Fibroblast of upper back skin (primary cell): ENCODE measurements around the gene SUFU.

Experiments
- DNase-seq: peaks from one replicate; pipeline ENCODE4 v3.0.0-alpha.2; 2013

SUFU gene

DNA sequence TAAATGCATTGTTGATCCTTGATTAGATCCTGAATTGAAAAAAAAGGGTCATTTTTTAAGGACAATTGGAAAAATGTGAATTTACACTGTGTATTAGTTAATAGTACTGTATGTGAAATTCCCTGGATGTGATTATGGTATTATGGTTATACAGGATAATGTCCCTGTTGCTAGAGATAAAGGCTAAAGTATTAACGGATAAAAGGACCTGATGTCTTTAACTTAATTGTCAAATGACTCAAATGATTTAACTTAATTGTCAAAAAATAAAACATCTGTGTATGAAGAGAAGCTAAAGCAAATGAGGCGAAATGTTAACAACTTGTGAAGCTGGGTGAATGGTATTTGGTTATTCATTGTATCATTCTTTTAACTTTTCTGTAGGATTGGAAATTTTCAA is 48.8 kb downstream of the SUFU start:
- no peak for DNase-seq

DNA sequence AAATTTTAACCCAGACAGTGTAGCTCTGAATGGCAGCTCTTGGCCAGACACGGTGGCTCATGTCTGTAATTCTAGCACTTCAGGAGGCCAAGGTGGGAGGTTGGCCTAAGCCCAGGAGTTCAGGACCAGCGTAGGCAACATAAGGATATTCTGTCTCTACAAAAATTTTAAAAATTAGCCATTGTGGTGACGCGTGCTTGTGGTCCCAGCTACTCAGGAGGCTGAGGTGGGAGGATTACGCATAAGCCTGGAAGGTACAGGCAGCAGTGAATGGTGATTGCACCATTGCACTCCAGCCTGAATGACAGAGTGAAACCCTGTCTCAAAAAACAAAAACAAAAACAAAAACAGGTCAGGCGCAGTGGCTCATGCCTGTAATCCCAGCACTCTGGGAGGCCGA is 50.0 kb downstream of the SUFU start:
- DNase-seq, result no peak

DNA sequence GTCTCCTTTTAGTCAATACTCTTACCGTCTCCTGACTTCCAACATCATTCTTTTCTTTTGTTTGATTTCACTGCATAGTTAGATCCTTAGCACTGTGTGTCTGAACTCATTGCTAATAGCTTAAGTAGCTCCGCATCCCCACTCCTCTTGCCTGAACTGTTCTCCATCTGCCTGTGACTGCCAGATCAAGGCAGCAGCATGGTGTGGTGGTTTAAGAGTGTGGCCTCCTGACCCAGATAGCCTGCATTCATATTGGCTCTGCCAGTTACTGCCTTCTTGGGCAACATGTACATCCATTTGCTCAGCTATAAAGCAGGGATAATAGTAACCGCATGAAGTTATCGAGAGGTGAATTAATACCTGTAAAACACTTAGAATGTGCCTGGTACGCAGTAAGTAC is 50.8 kb downstream of the SUFU start:
- no peak for DNase-seq

DNA sequence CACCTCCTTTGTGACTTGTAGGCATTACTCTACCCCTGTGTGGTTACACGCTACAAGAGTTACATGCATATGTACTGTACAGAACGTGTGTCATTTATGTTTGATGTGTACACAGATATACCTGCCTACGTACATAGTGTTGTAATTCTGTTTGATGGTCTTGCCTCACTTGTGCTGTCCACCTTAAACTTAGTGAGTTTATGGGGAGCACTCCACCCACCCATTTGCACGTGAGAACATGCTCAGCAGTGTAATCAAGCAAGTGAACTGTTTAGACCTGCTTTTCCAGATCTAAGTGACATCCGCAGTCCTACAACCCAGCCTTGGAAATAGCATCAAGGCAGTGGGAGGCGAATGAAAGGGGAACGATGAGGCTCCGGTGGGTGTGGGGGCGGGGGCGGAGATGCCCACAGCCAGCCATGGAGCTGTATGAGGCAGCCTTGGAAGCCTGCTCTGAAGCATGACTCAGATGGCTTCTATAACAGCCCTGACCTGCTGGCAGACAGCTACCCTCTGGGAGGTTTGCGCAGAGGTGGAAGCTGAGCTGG is 52.1 kb downstream of the SUFU start:
- DNase-seq, result peak; percentile 56

DNA sequence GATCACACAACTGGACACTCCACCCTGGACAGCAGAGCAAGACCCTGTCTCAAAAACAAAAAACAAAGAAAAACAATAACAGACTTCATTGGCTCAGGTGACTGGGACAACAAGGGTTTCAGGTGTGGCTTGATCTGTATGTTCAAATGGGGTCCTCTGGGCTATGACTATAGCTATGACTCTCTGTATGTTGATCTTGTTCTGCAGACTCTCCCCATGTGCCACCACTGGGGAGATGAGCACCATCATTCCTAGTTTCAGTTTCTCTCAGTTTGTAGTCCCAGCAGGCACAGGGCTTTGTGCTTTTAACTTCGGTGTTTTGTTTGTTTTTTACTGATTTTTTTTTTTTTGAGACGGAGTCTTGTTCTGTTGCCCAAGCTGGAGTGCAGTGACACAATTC is 53.8 kb downstream of the SUFU start:
- no peak for DNase-seq

DNA sequence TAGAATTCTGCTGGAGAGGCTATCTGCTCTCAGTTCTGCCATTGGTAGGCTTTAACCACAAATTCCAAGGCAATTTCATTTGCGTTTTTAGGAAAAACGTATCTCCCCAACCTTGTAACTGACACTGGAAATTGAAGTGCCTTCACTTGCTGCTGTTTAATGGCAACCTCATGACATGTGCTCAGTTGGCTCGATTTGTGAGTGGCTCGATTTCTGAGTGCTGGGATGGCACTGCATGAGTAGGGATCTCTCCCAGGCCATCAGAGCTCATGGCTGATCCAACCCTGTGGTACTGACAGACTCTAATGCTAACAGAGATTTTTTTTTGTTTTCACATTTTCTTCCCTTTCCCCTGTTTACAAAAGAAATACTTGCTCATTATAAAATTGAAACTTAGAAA is 56.0 kb downstream of the SUFU start:
- DNase-seq, result no peak

DNA sequence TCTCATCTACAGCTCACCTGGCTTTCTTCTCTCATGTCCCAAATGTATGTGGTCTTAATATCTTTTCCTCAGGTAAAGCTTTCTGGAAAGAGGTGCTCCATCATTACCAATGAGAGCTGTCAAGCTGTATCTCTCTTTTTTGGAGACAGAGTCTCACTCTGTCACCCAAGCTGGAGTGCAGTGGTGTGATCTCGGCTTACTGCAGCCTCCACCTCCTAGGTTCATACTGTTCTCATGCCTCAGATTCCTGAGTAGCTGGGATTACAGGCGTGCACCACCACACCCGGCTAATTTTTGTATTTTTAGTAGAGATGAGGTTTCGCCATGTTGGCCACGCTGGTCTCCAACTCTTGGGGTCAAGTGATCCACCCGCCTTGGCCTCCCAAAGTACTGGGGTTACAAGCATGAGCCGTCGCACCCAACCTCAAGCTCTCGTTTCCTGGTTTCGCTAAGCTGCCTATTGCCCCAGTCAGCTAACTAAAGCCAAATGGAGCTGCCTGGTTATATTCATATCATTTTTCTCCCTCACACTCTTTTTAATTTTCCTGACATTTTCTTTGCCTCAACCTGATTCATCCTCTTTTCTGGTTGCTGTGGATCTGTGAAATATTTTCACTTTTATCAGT is 60.5 kb downstream of the SUFU start:
- DNase-seq, result no peak

DNA sequence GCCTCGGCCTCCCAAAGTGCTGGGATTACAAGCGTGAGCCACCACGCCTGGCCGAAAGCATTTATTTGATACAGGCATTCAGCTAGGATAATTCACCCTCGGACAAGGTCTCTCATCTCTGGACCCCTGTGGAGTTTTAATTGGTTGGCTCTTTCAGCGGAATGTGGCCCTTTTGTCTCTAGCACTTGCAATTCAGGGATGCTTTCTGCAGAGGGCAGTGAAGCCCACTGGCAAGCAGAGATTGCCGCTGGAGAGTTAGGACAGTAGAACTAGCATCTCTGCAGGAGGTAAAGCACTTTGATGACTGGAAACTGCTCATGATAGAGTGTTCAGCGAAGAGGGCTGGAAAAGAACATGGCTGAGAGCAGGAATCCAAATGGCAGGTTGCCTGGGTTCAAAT is 62.0 kb downstream of the SUFU start:
- no peak for DNase-seq

DNA sequence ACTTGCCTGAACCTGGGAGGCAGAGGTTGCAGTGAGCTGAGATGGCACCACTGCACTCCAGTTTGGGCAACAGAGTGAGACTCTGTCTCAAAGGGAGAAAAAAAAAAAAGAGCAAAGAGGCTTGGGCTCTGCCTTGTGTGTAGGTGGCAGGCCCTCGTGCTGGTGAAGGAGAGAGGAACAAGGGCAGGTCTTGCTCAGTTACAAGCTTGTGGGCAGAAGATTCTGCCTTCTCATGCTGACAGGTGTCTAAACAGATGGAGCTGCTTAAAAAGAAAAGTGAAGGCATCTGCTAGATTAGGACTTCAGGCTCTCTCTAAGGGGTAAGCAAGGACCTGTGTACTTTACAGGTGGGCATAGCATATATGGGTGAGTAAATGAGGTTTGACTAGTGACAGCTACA is 75.0 kb downstream of the SUFU start:
- no peak for DNase-seq

DNA sequence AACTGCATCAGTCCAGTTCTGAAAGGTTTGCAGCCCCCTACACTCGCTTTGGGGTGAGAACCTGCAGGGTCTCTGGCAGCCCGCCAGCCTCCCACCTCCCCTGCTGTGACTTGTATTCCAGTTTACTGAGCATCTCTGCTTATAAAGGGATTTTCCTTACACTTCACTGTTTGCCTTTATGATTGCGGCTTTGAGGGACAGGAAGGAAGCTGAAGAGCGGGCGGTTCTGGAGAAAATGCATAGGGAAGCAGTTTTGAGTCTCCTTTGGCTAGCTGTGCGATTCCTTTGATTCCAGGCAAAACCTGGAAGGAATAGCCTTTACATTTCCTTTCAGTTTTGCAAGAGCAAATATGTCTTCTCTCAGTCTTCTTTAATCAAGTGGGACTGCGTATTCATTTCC is 75.6 kb downstream of the SUFU start:
- peak; percentile 31 for DNase-seq

DNA sequence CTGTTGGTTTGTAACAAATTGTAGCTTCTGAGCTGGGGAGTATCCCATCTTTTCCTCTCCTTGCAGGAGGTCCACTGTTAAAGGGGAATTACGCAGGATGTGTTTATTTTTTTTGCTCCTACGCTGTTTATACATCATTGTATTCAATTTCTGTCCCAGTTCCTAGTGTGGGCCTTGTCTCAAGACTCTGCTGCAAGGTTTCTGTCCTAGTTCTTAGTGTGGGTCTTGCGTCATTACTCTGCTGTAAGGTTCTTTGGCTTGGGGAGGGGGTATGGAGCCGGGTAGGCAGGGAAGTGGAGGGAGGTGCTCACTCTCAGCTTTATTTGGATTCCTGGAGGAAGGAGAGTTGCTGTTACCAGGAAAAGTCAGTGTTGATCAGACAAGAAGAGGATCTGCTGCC is 76.5 kb downstream of the SUFU start:
- DNase-seq, result peak; percentile 19

DNA sequence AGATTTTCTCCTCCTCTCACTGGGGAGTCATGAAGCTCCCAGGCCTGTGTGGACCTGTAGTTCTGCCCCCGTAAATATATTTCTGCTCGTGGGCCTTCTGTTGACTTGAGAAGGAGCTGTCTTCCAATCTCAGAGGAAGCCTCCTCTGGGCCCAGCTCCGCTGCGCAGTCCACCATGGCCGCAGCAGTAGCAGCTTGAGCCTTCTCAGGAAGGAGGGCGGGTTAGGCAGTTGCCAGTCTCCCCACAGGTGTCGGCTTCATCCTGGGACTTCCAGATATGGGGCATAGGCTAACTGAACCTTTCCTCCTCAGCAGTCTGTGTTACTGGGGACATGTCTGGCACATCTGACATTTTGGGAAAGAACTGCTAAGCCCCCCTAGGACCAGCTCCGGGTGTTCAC is 77.6 kb downstream of the SUFU start:
- DNase-seq, result no peak

DNA sequence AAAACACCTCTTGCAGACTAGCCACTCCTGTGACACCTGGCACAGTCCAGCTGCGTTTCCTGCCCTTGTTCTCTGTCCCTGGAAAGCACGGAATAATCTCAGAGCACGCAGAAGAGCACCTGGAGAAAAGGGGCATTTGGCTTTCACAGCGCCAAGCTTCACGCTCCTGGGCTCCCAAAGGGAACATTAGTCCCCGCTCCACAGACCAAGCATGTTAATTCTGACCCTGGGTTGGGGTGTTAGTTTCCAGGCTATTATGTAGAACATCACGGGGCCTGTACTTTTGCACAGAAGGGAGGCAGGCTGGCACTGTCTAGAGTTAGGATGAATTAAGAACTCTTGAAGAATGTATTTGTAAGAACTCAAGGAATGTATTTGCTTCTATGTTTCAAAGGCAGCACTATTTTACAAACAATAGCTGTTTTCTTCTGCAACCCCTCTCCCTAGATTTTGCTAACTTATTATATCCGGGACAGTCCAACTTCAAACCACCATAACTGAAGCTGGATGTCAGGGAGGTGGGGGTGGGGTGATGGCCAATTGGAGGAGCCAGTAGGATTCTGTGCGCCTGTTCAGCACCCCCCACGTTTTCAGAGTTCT is 78.3 kb downstream of the SUFU start:
- DNase-seq, result no peak

DNA sequence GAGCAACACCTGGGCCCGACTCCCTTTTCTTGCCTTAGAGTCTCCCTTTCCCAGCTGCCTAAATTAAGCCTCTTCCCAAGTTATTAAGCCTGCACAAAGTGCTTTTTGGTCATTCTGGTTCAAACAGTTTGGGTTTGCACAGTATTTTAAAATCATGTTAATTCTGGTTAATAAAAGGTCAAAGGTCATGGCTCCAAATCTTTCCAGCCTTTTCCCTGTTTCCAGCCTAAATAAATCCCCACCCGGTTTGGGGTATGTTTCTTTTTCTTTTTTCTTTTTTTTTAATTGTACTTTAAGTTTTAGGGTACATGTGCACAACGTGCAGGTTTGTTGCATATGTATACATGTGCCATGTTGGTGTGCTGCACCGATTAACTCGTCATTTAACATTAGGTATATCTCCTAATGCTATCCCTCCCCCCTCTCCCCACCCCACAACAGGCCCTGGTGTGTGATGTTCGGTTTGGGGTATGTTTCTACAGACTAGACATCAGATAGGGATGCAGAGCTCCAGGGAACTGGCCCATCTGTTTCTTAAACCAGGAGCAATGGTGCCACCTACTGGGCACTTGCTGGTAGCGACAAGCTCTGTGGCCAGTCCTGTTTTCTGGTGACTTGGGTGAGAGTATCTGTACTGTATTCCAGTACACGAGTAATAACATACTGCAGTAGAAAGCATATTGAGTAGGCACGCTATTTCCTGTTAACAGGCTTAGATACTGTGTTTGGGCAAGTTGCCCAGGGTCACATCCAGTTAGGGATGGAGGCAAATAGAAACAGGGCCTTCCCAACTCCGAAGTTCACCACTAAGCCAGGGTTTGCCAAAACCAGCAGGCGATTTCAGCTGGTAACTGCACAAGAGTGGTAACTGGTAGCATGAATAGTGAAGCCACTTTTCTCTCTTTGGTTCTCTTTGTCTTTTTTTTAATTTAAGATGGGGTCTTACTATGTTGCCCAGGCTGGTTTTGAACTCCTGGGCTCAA is 80.0 kb downstream of the SUFU start:
- peak; percentile 87 for DNase-seq

DNA sequence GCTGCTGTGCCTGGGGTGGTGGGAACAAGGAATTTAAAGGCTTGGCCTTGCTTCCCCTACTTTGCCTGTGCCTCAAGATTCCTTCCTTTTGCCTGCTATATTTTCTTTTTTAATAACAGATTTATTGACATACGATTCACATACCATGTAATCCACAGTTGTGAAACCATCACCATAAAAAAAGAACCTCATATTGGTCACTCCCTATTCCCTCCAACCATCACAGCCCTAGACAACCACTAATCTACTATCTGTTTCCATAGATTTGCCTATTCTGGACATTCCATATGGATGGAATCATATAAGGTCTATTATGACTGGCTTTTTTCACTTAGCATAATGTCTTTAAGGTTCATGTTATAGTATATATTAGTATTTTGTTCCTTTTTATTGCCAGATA is 81.3 kb downstream of the SUFU start:
- peak; percentile 50 for DNase-seq

DNA sequence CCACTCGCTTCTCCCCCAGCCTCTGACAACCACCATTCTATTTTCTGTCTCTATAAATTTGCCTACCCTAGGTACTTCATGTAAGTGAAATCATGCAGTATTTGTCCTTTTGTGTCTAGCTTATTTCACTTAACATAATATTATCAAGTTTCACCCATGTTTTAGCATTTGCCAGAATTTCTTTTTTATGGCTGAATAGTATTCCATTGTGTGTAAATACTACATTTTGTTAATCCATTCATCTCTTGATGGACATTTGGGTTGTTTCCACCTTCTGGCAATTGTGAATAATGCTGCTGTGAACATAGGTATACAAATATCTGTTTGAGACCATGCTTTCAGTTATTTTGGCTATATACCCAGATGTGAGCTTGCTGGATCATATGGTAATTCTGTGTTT is 83.1 kb downstream of the SUFU start:
- DNase-seq, result no peak

DNA sequence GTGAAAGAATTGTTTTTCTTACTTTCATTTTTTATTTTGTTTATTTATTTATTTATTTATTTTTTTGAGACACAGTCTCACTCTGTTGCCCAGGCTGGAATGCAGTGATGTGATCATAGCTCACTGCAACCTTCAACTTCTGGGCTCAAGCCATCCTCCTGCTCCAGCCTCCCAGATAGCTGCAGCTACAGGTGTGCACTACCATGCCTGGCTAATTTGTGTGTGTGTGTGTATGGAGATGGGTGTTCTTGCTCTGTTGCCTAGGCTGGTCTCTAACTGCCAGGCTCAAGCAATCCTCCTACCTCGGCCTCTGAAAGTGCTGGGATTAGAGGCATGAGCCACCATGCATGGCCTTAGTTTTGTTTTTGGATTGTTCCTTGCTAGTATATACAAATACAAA is 85.1 kb downstream of the SUFU start:
- DNase-seq, result no peak

DNA sequence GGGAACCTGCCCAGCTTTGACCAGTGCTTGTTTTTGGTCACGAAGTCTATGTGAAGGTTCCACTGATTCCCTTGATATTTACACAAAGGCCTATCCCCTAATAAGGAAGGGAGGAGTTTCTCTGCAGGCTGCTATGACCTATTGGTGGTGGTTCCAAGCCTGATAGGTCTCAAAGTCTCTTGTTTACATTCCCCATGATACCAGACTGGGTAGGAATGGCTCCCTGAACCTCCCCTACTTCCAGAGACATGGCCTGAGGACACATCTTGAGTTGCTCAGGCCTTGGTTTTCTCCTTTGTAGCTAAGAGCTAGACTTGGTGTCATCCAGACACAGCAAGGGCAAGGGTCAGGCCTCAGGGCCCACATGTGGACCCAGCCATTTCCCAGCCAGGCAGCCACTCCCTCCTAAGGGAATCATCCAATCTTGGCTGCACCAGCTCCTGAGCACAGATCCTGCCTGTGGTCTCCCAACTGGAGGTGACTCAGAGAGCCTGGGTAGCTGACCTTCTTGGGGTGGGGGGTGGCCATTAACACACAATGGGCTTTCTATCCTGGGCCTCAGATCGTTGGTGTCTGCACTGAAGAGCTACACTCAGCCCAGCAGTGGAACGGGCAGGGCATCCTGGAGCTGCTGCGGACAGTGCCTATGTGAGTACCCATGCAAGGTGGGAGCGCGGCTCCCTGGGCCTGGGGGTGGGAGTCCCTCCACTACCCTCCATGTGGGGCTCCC is 89.5 kb downstream of the SUFU start:
- peak; percentile 53 for DNase-seq

DNA sequence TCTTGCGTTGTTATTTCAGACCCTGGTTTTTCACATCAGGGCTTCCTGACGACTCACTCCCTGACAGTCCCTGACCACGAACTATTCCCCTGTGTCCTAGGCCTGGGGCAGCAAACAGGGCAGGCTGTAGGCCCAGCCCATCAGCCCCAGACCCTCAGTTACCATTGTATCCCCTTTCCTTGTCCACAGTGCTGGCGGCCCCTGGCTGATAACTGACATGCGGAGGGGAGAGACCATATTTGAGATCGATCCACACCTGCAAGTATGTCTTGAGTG is 90.0 kb downstream of the SUFU start:
- no peak for DNase-seq

DNA sequence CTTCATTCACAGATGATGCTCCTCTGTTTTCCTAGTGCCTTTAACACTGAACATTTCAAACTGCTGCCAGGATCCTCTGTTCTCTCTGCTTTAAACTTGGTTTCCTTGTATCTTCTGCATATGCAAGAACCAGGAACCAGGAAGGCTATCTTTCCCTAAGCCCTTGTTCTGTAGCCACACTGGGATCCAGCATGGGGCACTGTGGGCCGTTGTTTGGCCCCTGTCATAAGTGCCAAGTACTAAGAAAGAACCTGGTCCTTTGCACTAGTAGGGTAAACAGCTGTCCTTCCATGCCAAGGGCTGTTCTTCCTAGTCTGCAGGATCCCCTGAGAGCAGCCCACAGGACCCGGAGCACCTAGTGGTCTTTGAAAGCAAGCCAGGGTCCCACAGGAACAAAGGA is 91.5 kb downstream of the SUFU start:
- DNase-seq, result no peak

DNA sequence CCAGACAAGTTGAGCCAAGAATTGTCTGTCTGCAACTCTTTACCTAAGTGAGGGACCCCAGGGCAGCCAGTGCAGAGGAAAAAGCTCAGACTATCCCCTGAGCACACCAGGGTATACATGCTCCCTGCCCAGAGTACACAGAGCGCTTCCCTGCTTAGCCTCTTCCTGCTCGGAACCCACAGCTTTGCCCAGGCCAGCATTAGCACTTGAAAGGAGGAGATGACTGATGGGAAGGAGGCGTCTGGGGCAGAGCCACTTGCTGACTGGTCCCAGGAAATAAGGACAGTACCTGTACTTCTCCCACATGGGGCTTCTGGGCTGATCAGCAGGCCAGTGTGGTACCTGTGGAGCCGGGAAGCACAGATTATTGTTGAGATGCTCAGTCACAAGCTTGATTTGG is 92.1 kb downstream of the SUFU start:
- DNase-seq, result no peak

DNA sequence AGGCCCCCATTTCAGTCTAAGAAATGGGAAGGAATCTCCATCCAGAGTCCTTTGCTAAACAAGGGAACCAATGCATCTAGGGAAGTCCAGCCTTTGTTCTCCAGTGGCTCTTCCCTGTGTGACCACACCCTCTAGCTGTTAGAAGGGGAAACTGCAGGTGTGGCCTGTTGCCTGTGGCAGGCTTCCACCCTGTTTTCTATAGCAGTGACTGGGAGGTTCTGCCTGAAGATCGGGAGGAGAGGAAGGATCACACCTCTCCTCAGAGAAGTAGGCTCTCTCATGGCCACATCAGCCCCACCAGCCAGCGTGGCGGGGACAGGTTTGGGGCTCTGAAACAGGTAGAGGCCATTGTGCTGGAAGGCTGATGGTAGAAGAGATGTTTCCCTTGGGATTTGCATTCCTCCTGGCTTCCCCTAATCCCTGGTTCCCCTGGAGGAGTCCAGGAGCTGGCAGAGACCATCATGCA is 92.8 kb downstream of the SUFU start:
- DNase-seq, result peak; percentile 66
